H1 (cell line): ENCODE measurements around the gene KDM8. TPM values are rescaled to one million over a fixed set of nuclear protein-coding genes. Genes with fewer than 3 reads are reported as not detected.

Experiments
- CTCF ChIA-PET: fragments of 300-600 bp; sonication (Branson Sonifier 250); formaldehyde crosslinking; loops from one replicate; lab custom pipeline; 2021; ENCODE audit not compliant: partially characterized antibody; lab: Charles Lee
- POLR2A ChIA-PET: fragments of 300-600 bp; sonication (Branson Sonifier 250); formaldehyde crosslinking; loops from one replicate; lab custom pipeline; 2021; ENCODE audit warnings: inconsistent platforms; ENCODE audit not compliant: partially characterized antibody; lab: Charles Lee
- DNase-seq, 2 experiments: peaks; one replicate each; pipeline versions ENCODE4 v3.0.0 to v3.0.0-alpha.2; 2010 to 2022; ENCODE audit warnings: low spot score in 2 of 2, low read depth in 1 of 2, mixed read lengths in 1 of 2
- FAIRE-seq: peaks from 2 replicates; lab custom pipeline; 2011; peaks lifted over from hg19 to GRCh38; lab: Jason Lieb, UNC
- H2AFZ ChIP-seq: 2 replicates; pipeline ENCODE4 v1.8.1; 2012; ENCODE audit warnings: low read length, inconsistent platforms
- H2AK5ac ChIP-seq: 2 replicates; pipeline ENCODE4 v1.6.1; 2013; ENCODE audit warnings: low read depth, low read length
- H2BK120ac ChIP-seq: replicated peaks from 2 replicates; pipeline ENCODE3; 2013; ENCODE audit warnings: low read depth, low read length, inconsistent platforms
- H2BK12ac ChIP-seq: 2 replicates; pipeline ENCODE4 v1.6.1; 2013; ENCODE audit warnings: low read depth, low read length
- H2BK15ac ChIP-seq: 2 replicates; pipeline ENCODE4 v1.6.1; 2013; ENCODE audit warnings: low read length
- H2BK20ac ChIP-seq: 2 replicates; pipeline ENCODE4 v1.6.1; 2013; ENCODE audit warnings: low read length
- H2BK5ac ChIP-seq: 2 replicates; pipeline ENCODE4 v1.6.1; 2013; ENCODE audit warnings: low read depth, low read length
- H3K14ac ChIP-seq: 2 replicates; pipeline ENCODE4 v1.6.1; 2013; ENCODE audit warnings: inconsistent platforms; ENCODE audit not compliant: insufficient read length
- H3K18ac ChIP-seq: 2 replicates; pipeline ENCODE4 v1.6.1; 2013; ENCODE audit warnings: low read length; ENCODE audit errors: extremely low read depth
- H3K23ac ChIP-seq: 2 replicates; pipeline ENCODE4 v1.6.1; 2013; ENCODE audit warnings: inconsistent platforms; ENCODE audit not compliant: insufficient read length
- H3K23me2 ChIP-seq: 2 replicates; pipeline ENCODE4 v1.6.1; 2013; ENCODE audit warnings: low read depth, low read length
- H3K27ac ChIP-seq: 2 replicates; pipeline ENCODE4 v1.6.1; 2011; ENCODE audit warnings: low read depth, low read length, inconsistent platforms
- H3K27me3 ChIP-seq, 4 experiments: replicated peaks in 1 of 4; 1 replicate in 1 of 4; 2 replicates in 3 of 4; pipeline versions ENCODE4 v1.6.1 to v1.8.1; 2011 to 2013; ENCODE audit warnings: low read length in 3 of 4, mild to moderate bottlenecking in 3 of 4, inconsistent platforms in 2 of 4, mixed read lengths in 2 of 4, moderate library complexity in 1 of 4; ENCODE audit not compliant: control insufficient read depth in 3 of 4, insufficient read depth in 3 of 4; ENCODE audit errors: extremely low read depth in 1 of 4
- H3K36me3 ChIP-seq, 4 experiments: 2 replicates each; pipeline versions ENCODE4 v1.6.1 to v1.8.1; 2011 to 2013; ENCODE audit warnings: mild to moderate bottlenecking in 4 of 4, low read length in 3 of 4, moderate library complexity in 2 of 4, control low read depth in 1 of 4, inconsistent platforms in 1 of 4; ENCODE audit not compliant: insufficient read depth in 4 of 4, control insufficient read depth in 2 of 4
- H3K4ac ChIP-seq: replicated peaks from 2 replicates; pipeline ENCODE3; 2013; ENCODE audit warnings: low read length, low read depth, mixed read lengths, inconsistent platforms; ENCODE audit not compliant: insufficient read length
- H3K4me1 ChIP-seq, 4 experiments: replicated peaks in 1 of 4; 1 replicate in 1 of 4; 2 replicates in 3 of 4; pipeline versions ENCODE4 v1.6.1 to v1.8.1; 2011 to 2013; ENCODE audit warnings: low read length in 3 of 4, inconsistent platforms in 2 of 4, mixed read lengths in 1 of 4; ENCODE audit not compliant: insufficient read depth in 4 of 4, control insufficient read depth in 3 of 4
- H3K4me2 ChIP-seq, 2 experiments: 2 replicates each; pipeline versions ENCODE4 v1.6.1 to v1.8.1; 2011 to 2013; ENCODE audit warnings: low read depth in 2 of 2, low read length in 2 of 2, control low read depth in 1 of 2, inconsistent platforms in 1 of 2, mild to moderate bottlenecking in 1 of 2; ENCODE audit not compliant: insufficient read depth in 1 of 2
- H3K4me3 ChIP-seq, 4 experiments: fragments of 200-600, 300-600 bp in 1 of 4; sonication (generic), shearing (Covaris generic), sonication (Bioruptor Twin) in 1 of 4; 2 replicates each; pipeline versions ENCODE4 v1.5.1 to v1.8.1; 2011 to 2016; ENCODE audit warnings: low read length in 4 of 4, low read depth in 3 of 4, control low read depth in 2 of 4, inconsistent platforms in 2 of 4, mild to moderate bottlenecking in 2 of 4, mixed read lengths in 1 of 4, moderate library complexity in 1 of 4; ENCODE audit not compliant: insufficient read depth in 2 of 4; ENCODE audit errors: extremely low read depth in 1 of 4
- H3K56ac ChIP-seq: replicated peaks from 2 replicates; pipeline ENCODE3; 2013; ENCODE audit warnings: low read depth, mild to moderate bottlenecking, mixed read lengths, low read length, inconsistent platforms; ENCODE audit not compliant: insufficient read length
- H3K79me1 ChIP-seq: 2 replicates; pipeline ENCODE4 v1.6.1; 2013; ENCODE audit warnings: low read depth, low read length, control low read depth
- H3K79me2 ChIP-seq, 2 experiments: 2 replicates each; pipeline versions ENCODE4 v1.6.1 to v1.8.1; 2012 to 2013; ENCODE audit warnings: low read length in 2 of 2, mild to moderate bottlenecking in 2 of 2, inconsistent platforms in 1 of 2; ENCODE audit not compliant: insufficient read depth in 2 of 2, control insufficient read depth in 1 of 2
- H3K9ac ChIP-seq, 4 experiments: replicated peaks in 1 of 4; 1 replicate in 1 of 4; 2 replicates in 3 of 4; pipeline versions ENCODE4 v1.6.1 to v1.8.1; 2011 to 2013; ENCODE audit warnings: low read depth in 3 of 4, low read length in 3 of 4, control low read depth in 2 of 4, mild to moderate bottlenecking in 2 of 4, moderate library complexity in 2 of 4, inconsistent platforms in 1 of 4; ENCODE audit errors: extremely low read depth in 1 of 4
- H3K9me3 ChIP-seq, 2 experiments: 2 replicates each; pipeline versions ENCODE4 v1.6.1 to v1.8.1; 2012 to 2013; ENCODE audit warnings: mild to moderate bottlenecking in 2 of 2, moderate library complexity in 2 of 2, control low read depth in 1 of 2, inconsistent platforms in 1 of 2, low read depth in 1 of 2, low read length in 1 of 2, mixed read lengths in 1 of 2; ENCODE audit not compliant: insufficient read depth in 2 of 2
- H4K20me1 ChIP-seq, 2 experiments: replicated peaks in 1 of 2; 2 replicates each; pipeline versions ENCODE3 to v1.8.1; 2011 to 2013; ENCODE audit warnings: inconsistent platforms in 2 of 2, low read length in 2 of 2, mild to moderate bottlenecking in 1 of 2; ENCODE audit not compliant: insufficient read depth in 2 of 2, control insufficient read depth in 1 of 2
- H4K5ac ChIP-seq: 2 replicates; pipeline ENCODE4 v1.6.1; 2013; ENCODE audit warnings: low read length, low read depth, mixed read lengths, inconsistent platforms; ENCODE audit not compliant: insufficient read length
- H4K8ac ChIP-seq: 2 replicates; pipeline ENCODE4 v1.8.0; 2013; ENCODE audit warnings: mild to moderate bottlenecking, moderate library complexity, low read length, inconsistent platforms; ENCODE audit not compliant: insufficient read depth; ENCODE audit errors: extremely low read depth
- H4K91ac ChIP-seq: replicated peaks from 2 replicates; pipeline ENCODE3; 2013; ENCODE audit warnings: low read length, mixed read lengths, inconsistent platforms; ENCODE audit not compliant: insufficient read length
- BCL11A ChIP-seq, 2 experiments: IDR thresholded peaks; one replicate each; pipeline ENCODE4 v1.6.1; 2011; ENCODE audit warnings: low read depth in 2 of 2, low read length in 2 of 2, mild to moderate bottlenecking in 2 of 2
- EP300 ChIP-seq, 2 experiments: IDR thresholded peaks; 1 replicate in 1 of 2; 2 replicates in 1 of 2; pipeline ENCODE4 v1.6.1; 2011 to 2012; ENCODE audit warnings: low read depth in 2 of 2, low read length in 2 of 2, mild to moderate bottlenecking in 2 of 2, borderline replicate concordance in 1 of 2, inconsistent platforms in 1 of 2, moderate library complexity in 1 of 2
- JUN ChIP-seq: IDR thresholded peaks from 2 replicates; pipeline ENCODE4 v1.6.1; 2011; ENCODE audit warnings: low read depth, mild to moderate bottlenecking, improper control_type of control experiment, low read length
- JUND ChIP-seq: IDR thresholded peaks from 2 replicates; pipeline ENCODE4 v1.6.1; 2011; ENCODE audit warnings: mild to moderate bottlenecking, improper control_type of control experiment, low read length
- PHF8 ChIP-seq: fragments of 200-600 bp; sonication (generic); conservative IDR thresholded peaks from 2 replicates; pipeline ENCODE4 v1.7.1; 2012; ENCODE audit warnings: low read depth, mild to moderate bottlenecking, inconsistent platforms, low read length, moderate library complexity
- POLR2AphosphoS5 ChIP-seq: IDR thresholded peaks from 2 replicates; pipeline ENCODE4 v1.6.1; 2011; ENCODE audit warnings: low read depth, low read length
- RFX5 ChIP-seq: IDR thresholded peaks from 2 replicates; pipeline ENCODE4 v1.6.1; 2011; ENCODE audit warnings: low read depth, low read length, improper control_type of control experiment, borderline replicate concordance
- SAP30 ChIP-seq: fragments of 300-600 bp; sonication (generic); IDR thresholded peaks from 2 replicates; pipeline ENCODE4 v1.7.1; 2012; ENCODE audit warnings: low read length, moderate library complexity, mild to moderate bottlenecking, inconsistent platforms; ENCODE audit not compliant: insufficient read depth, insufficient replicate concordance
- SIRT6 ChIP-seq: IDR thresholded peaks from one replicate; pipeline ENCODE4 v1.7.1; 2012; ENCODE audit warnings: low read length, inconsistent platforms
- TCF12 ChIP-seq: IDR thresholded peaks from 2 replicates; pipeline ENCODE4 v1.6.1; 2011; ENCODE audit warnings: low read depth, mild to moderate bottlenecking, low read length
- YY1 ChIP-seq: IDR thresholded peaks from 2 replicates; pipeline ENCODE4 v1.6.1; 2011; ENCODE audit warnings: low read depth, mild to moderate bottlenecking, low read length
- WGBS, 2 experiments: shearing (Covaris generic) in 1 of 2; methylation state at CpG; one replicate each; pipeline versions ENCODE4 v1.1.6 to v1.1.7; 2013 to 2015; ENCODE audit warnings: low lambda C conversion rate in 2 of 2, mixed read lengths in 2 of 2, inconsistent platforms in 1 of 2, low coverage in 1 of 2, missing lambda C conversion rate in 1 of 2; ENCODE audit not compliant: insufficient replicate concordance in 2 of 2, insufficient coverage in 1 of 2, insufficient read length in 1 of 2; ENCODE audit errors: extremely low coverage in 1 of 2, missing lambda C conversion rate in 1 of 2; 5-methylcytosine and 5-hydroxymethylcytosine counted together
- polyA plus RNA-seq, 7 experiments: library from polyadenylated mRNA; depleted of rRNA in 3 of 7; stranded (reverse) in 5 of 7; unstranded in 2 of 7; fragments of >200 nt in 5 of 7; fragments of 200-250 nt in 2 of 7; gene quantifications; 1 replicate in 5 of 7; 2 replicates in 1 of 7; 4 replicates in 1 of 7; pipeline versions ENCODE4 v1.2.1 to v1.2.3, GENCODE V29; 2011 to 2013; ENCODE audit warnings: missing spikeins in 2 of 7, mixed read lengths in 2 of 7
- total RNA-seq: library from RNA; stranded (reverse); fragmentation: NEBNext Ultra II Directional; extraction: Animal tissue kit (Norgen Biotek cat#: 25700); gene quantifications from 2 replicates; pipeline ENCODE4 v1.2.1, GENCODE V29; 2021
- TF ChIP-seq, protein P1 (sequence below): IDR thresholded peaks from 2 replicates; pipeline ENCODE4 v1.6.1; 2012; ENCODE audit warnings: inconsistent platforms
- TF ChIP-seq, protein P2 (sequence below): IDR thresholded peaks from 2 replicates; pipeline ENCODE4 v1.6.1; 2011; ENCODE audit warnings: low read depth, mild to moderate bottlenecking, low read length; ENCODE audit not compliant: insufficient read depth

The KDM8 gene
- total and polyA plus RNA-seq, 2 of the 8 experiments (the other 6 are each of a cell fraction or from before 2014, with no cell fraction given) = 10.3 to 12.8 TPM

DNA sequence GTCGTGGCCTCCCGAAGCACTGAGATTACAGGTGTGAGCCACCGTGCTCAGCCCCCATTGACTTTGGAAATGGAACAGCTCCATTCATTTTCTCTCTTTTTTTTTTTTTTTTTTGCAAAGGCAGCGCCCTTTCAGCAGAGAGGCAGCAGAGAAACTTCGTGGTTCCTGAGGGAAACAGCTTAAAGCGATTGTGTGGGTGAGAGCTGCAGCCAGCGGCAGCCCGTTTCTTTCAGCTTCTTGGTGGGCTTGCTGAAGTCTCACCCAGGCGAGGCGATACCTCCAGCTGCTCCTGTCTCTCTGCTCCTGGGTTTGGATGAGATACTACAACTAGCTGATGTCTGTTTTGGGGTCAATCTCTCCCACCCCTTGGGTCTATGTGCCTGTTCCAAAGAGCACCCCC lies 7.7 kb downstream of the KDM8 start:
- H2AFZ ChIP-seq = no peak overlapping the region
- no peaks in the 10 kb centered on the region for H3K23me2 ChIP-seq
- ChIA-PET POLR2A (interaction anchor here (0.6 to 0.8 kb wide), 2 partner anchors 21 to 71 kb away, joined by 3 to 4 read pairs; no protein-coding TSS in a partner anchor), CTCF (interaction anchor here (0.8 to 1.8 kb wide), 5 partner anchors 9 to 70 kb away, joined by 3 to 7 read pairs (median 3); no protein-coding TSS in a partner anchor)
- no peak overlapping the region for H3K4me2 ChIP-seq
- H3K79me1 ChIP-seq = 0 out of 2 replicates have a peak, but pooled peaks cover 3% of the 10 kb centered on the region
- H3K56ac ChIP-seq = no peak overlapping the region
- no peak overlapping the region for H4K5ac ChIP-seq
- no peak overlapping the region for H3K9ac ChIP-seq
- H3K23ac ChIP-seq = no peak overlapping the region
- peaks cover 0 to 2% of the 10 kb centered on the region in 2 experiments for H4K20me1 ChIP-seq
- peaks cover 0 to 3% of the 10 kb centered on the region in 2 experiments; a peak in 1 of 4 replicates for H3K79me2 ChIP-seq
- H2BK20ac ChIP-seq = no peak overlapping the region
- FAIRE-seq (no peak), DNase-seq (no peak)
- H2BK12ac ChIP-seq = no peak overlapping the region
- H3K4ac ChIP-seq = no peak overlapping the region
- no peak overlapping the region for H4K91ac ChIP-seq
- H4K8ac ChIP-seq = no peak overlapping the region
- no peak overlapping the region for H2BK5ac ChIP-seq
- WGBS, 2 experiments = 86% methylated on average over 10 of the region's 10 CpGs; no CpG with 5 or more reads in 1 of the 2 experiments
- H3K27ac ChIP-seq = no peak overlapping the region
- H3K14ac ChIP-seq = no peak overlapping the region
- no peak overlapping the region for H2AK5ac ChIP-seq
- no peak overlapping the region for H2BK120ac ChIP-seq
- no peak overlapping the region for H3K4me3 ChIP-seq
- no peak overlapping the region for H2BK15ac ChIP-seq
- no peaks in the 10 kb centered on the region for H3K4me1 ChIP-seq
- no peaks in the 10 kb centered on the region for H3K9me3 ChIP-seq
- H3K36me3 ChIP-seq = peaks cover 0 to 15% (median 2%) of the 10 kb centered on the region in 4 experiments; a peak in 4 of 8 replicates
- H3K18ac ChIP-seq = no peak overlapping the region
- H3K27me3 ChIP-seq = no peaks in the 10 kb centered on the region
- TF ChIP-seq RFX5 (no peak), JUN (no peak), SAP30 (no peak), JUND (no peak), SIRT6 (no peak), EP300 (IDR thresholded peaks at IDR 0.05; ENCODE audit: borderline replicate concordance in 1 of 2, low read depth in 2 of 2, low read length in 2 of 2) (no peak), BCL11A (IDR thresholded peaks at IDR 0.05; ENCODE audit: low read depth in 2 of 2, low read length in 2 of 2) (no peak), PHF8 (no peak), POLR2AphosphoS5 (no peak), TCF12 (no peak), YY1 (no peak)
- TF ChIP-seq, protein P1, sequence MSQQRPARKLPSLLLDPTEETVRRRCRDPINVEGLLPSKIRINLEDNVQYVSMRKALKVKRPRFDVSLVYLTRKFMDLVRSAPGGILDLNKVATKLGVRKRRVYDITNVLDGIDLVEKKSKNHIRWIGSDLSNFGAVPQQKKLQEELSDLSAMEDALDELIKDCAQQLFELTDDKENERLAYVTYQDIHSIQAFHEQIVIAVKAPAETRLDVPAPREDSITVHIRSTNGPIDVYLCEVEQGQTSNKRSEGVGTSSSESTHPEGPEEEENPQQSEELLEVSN = no peak
- TF ChIP-seq, protein P2, sequence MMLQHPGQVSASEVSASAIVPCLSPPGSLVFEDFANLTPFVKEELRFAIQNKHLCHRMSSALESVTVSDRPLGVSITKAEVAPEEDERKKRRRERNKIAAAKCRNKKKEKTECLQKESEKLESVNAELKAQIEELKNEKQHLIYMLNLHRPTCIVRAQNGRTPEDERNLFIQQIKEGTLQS = no peak
